Psoas muscle (tissue), 8 donors: ENCODE results near the gene SEMA4D. TPM values are rescaled to one million over a fixed set of nuclear protein-coding genes. Genes with fewer than 3 reads are reported as not detected.
A peak's percentile ranks its signal among the peaks of the same experiment; 100 is the strongest.

Experiments
- ATAC-seq, 4 donors: fragments of 200-7000 bp; cut with Tn5 transposase; one replicate each; pipeline ENCODE4 v1.9.1; 2020; ENCODE audit warnings: moderate library complexity in 3 of 4, mild to moderate bottlenecking in 2 of 4
- DNase-seq, 2 donors: peaks; one replicate each; pipeline ENCODE4 v3.0.0-alpha.2; 2020
- H3K27ac ChIP-seq: fragments of 200-600 bp; one replicate; pipeline ENCODE4 v1.8.0; 2022
- H3K27me3 ChIP-seq, 3 donors: fragments of 200-600 bp in 1 of 3; one replicate each; pipeline versions ENCODE4 v1.6.1 to v1.8.0; 2013 to 2022; ENCODE audit warnings: low read length in 2 of 3, mild to moderate bottlenecking in 2 of 3, moderate library complexity in 1 of 3; ENCODE audit not compliant: insufficient read depth in 3 of 3
- H3K36me3 ChIP-seq, 2 donors: fragments of 200-600 bp in 1 of 2; one replicate each; pipeline versions ENCODE4 v1.6.1 to v1.8.0; 2013 to 2022; ENCODE audit warnings: low read depth in 1 of 2, mild to moderate bottlenecking in 1 of 2, moderate library complexity in 1 of 2; ENCODE audit not compliant: insufficient read depth in 1 of 2
- H3K4me1 ChIP-seq: fragments of 200-600 bp; one replicate; pipeline ENCODE4 v1.8.0; 2022
- H3K4me3 ChIP-seq: fragments of 200-600 bp; one replicate; pipeline ENCODE4 v1.8.0; 2022; ENCODE audit warnings: mild to moderate bottlenecking
- H3K9me3 ChIP-seq: fragments of 200-600 bp; one replicate; pipeline ENCODE4 v1.8.0; 2022
- CTCF ChIP-seq: fragments of 200-600 bp; IDR thresholded peaks from one replicate; pipeline ENCODE4 v1.8.0; 2022; ENCODE audit warnings: antibody characterized with exemption
- WGBS, 3 donors: extraction: QIAGEN DNeasy Blood & Tissue Kit; methylation state at CpG; one replicate each; pipeline versions ENCODE4 v1.1.6 to v1.1.7; 2013; 5-methylcytosine and 5-hydroxymethylcytosine counted together
- intact Hi-C, 2 donors: fragments of 100-400 bp; cut with DNase I; formaldehyde crosslinking; loops; one replicate each; pipeline versions ENCODE4 v1.11.0 to v1.14.2; 2022
- polyA plus RNA-seq, 3 donors: library from polyadenylated mRNA; stranded (reverse); fragments of 200-250 nt; gene quantifications; one replicate each; pipeline ENCODE4 v1.2.3, GENCODE V29; 2013
- total RNA-seq, 4 donors: library from RNA; stranded (reverse); fragmentation: NEBNext Ultra II Directional in 2 of 4; extraction: Animal tissue kit (Norgen Biotek cat#: 25700) in 2 of 4; gene quantifications; one replicate each; pipeline versions ENCODE4 v1.2.1 to v1.2.4, GENCODE V29; 2021 to 2023
- donor health status: healthy with polysubstance abuse.
- donor health status: DM: no; HTN: no; CAD: no; lungs with moderate emphysema.
- donor health status: Bipolar disorder and iron deficiency.
- donor health status: healthy.
- donor health status: DM: yes; HTN: yes; CAD: no.
- donor health status: DM: no; HTN: no; CAD: no.
- donor health status: DM: no; HTN: no; CAD: no.
- donor health status: DM: yes; HTN: yes; CAD: no.

Gene SEMA4D
- total and polyA plus RNA-seq, 7 donors, result 9.3 to 111 (median 32.1) TPM

GRCh38 chr9:89455356-89455824 lies 42.5 kb downstream of the SEMA4D start:
- Histone ChIP-seq H3K27ac (no peak overlapping the region), H3K36me3 (peaks cover 0 to 9% of the 10 kb centered on the region in 2 donors), H3K27me3 (no peaks in the 10 kb centered on the region), H3K9me3 (no peaks in the 10 kb centered on the region), H3K4me3 (no peak overlapping the region), H3K4me1 (peaks cover 6% of the 10 kb centered on the region)
- intact Hi-C loops, result no loop called here
- DNase-seq (no peak), ATAC-seq (peak in 1 of 4 donors; percentile 23)
- WGBS, 3 donors, result 86 to 94% (median 90%) methylated on average over 9 of the region's 9 CpGs
- no peak for TF ChIP-seq CTCF

GRCh38 chr9:89454498-89455355 lies 43.2 kb downstream of the SEMA4D start:
- no peaks in the 10 kb centered on the region for H3K9me3 ChIP-seq
- DNase-seq (no peak), ATAC-seq (peak in 1 of 4 donors; percentile 13)
- peaks cover under 1% of the 10 kb centered on the region for H3K4me1 ChIP-seq
- peaks cover 0 to 9% of the 10 kb centered on the region in 2 donors for H3K36me3 ChIP-seq
- no peak overlapping the region for H3K4me3 ChIP-seq
- intact Hi-C loops, result no loop called here
- H3K27ac ChIP-seq, result no peak overlapping the region
- TF ChIP-seq CTCF, result no peak
- H3K27me3 ChIP-seq, result no peaks in the 10 kb centered on the region
- 86 to 95% (median 89%) methylated on average over 25 of the region's 25 CpGs for WGBS, 3 donors

- intact Hi-C loops, result no loop called here
- 77 to 90% (median 86%) methylated on average over 11 of the region's 11 CpGs for WGBS, 3 donors
- DNase-seq (no peak), ATAC-seq (no peak)
- H3K4me1 ChIP-seq, result no peaks in the 10 kb centered on the region
- TF ChIP-seq CTCF, result no peak
- H3K4me3 ChIP-seq, result no peak overlapping the region
- no peak overlapping the region for H3K27ac ChIP-seq
- peaks cover 0 to 9% of the 10 kb centered on the region in 2 donors for H3K36me3 ChIP-seq
- H3K27me3 ChIP-seq, result no peaks in the 10 kb centered on the region
- H3K9me3 ChIP-seq, result no peaks in the 10 kb centered on the region
Measured at GRCh38 chr9:89453452-89453851, 44.5 kb downstream of the SEMA4D start.

GRCh38 chr9:89452561-89452960 lies 45.4 kb downstream of the SEMA4D start:
- H3K36me3 ChIP-seq, result peaks cover 0 to 9% of the 10 kb centered on the region in 2 donors
- no peak overlapping the region for H3K4me3 ChIP-seq
- intact Hi-C loops, result no loop called here
- H3K27ac ChIP-seq, result no peak overlapping the region
- H3K4me1 ChIP-seq, result no peaks in the 10 kb centered on the region
- H3K9me3 ChIP-seq, result no peaks in the 10 kb centered on the region
- ATAC-seq (no peak), DNase-seq (no peak)
- no peak for TF ChIP-seq CTCF
- WGBS, 3 donors, result 85 to 95% (median 92%) methylated on average over 7 of the region's 7 CpGs
- H3K27me3 ChIP-seq, result no peaks in the 10 kb centered on the region
